ENCODE data around the gene CHAC2.
"Not testable (repeated sequence)": the region's sequence is repeated elsewhere in the genome, so short reads cannot be mapped to it uniquely, and the experiment has no call there.

The CHAC2 gene

GRCh38 chr2:53750041-53750768 is 17.4 kb upstream of the CHAC2 start:
- H3K79me2 ChIP-seq (ENCODE audit: control insufficient read depth, insufficient read depth, low read length, unreplicated experiment) = no peaks in the 10 kb centered on the region
- H3K4me1 ChIP-seq (ENCODE audit: control insufficient read depth, insufficient read depth, low read length, unreplicated experiment) = peaks cover 17% of the 10 kb centered on the region
- H3K27me3 ChIP-seq (ENCODE audit: insufficient read depth, low read length) = no peaks in the 10 kb centered on the region
- no peak overlapping the region for H3K4me3 ChIP-seq (ENCODE audit: low read depth, low read length)
- peaks cover 10% of the 10 kb centered on the region for H3K36me3 ChIP-seq (ENCODE audit: insufficient read depth, low read length)
- no peak overlapping the region for H2AFZ ChIP-seq (ENCODE audit: low read length, unreplicated experiment)
- no peak overlapping the region for H3K27ac ChIP-seq (ENCODE audit: low read depth, low read length)

GRCh38 chr2:53751728-53752127 is 15.9 kb upstream of the CHAC2 start:
- H3K27me3 ChIP-seq (ENCODE audit: insufficient read depth, low read length) = no peaks in the 10 kb centered on the region
- peaks cover 16% of the 10 kb centered on the region for H3K36me3 ChIP-seq (ENCODE audit: insufficient read depth, low read length)
- H2AFZ ChIP-seq (ENCODE audit: low read length, unreplicated experiment) = no peak overlapping the region
- peak overlapping the region; percentile 18 for H3K27ac ChIP-seq (ENCODE audit: low read depth, low read length)
- no peak overlapping the region for H3K4me3 ChIP-seq (ENCODE audit: low read depth, low read length)
- H3K79me2 ChIP-seq (ENCODE audit: control insufficient read depth, insufficient read depth, low read length, unreplicated experiment) = no peaks in the 10 kb centered on the region
- H3K4me1 ChIP-seq (ENCODE audit: control insufficient read depth, insufficient read depth, low read length, unreplicated experiment) = peaks cover 23% of the 10 kb centered on the region

GRCh38 chr2:53752385-53752784 is 15.2 kb upstream of the CHAC2 start:
- peaks cover 17% of the 10 kb centered on the region for H3K36me3 ChIP-seq (ENCODE audit: insufficient read depth, low read length)
- H3K27ac ChIP-seq (ENCODE audit: low read depth, low read length) = no peak overlapping the region
- peaks cover 23% of the 10 kb centered on the region for H3K4me1 ChIP-seq (ENCODE audit: control insufficient read depth, insufficient read depth, low read length, unreplicated experiment)
- H3K27me3 ChIP-seq (ENCODE audit: insufficient read depth, low read length) = no peaks in the 10 kb centered on the region
- no peaks in the 10 kb centered on the region for H3K79me2 ChIP-seq (ENCODE audit: control insufficient read depth, insufficient read depth, low read length, unreplicated experiment)
- no peak overlapping the region for H3K4me3 ChIP-seq (ENCODE audit: low read depth, low read length)
- H2AFZ ChIP-seq (ENCODE audit: low read length, unreplicated experiment) = no peak overlapping the region

- no peaks in the 10 kb centered on the region for H3K27me3 ChIP-seq (ENCODE audit: insufficient read depth, low read length)
- H2AFZ ChIP-seq (ENCODE audit: low read length, unreplicated experiment) = no peak overlapping the region
- H3K79me2 ChIP-seq (ENCODE audit: control insufficient read depth, insufficient read depth, low read length, unreplicated experiment) = no peaks in the 10 kb centered on the region
- no peak overlapping the region for H3K27ac ChIP-seq (ENCODE audit: low read depth, low read length)
- peaks cover 17% of the 10 kb centered on the region for H3K36me3 ChIP-seq (ENCODE audit: insufficient read depth, low read length)
- H3K4me1 ChIP-seq (ENCODE audit: control insufficient read depth, insufficient read depth, low read length, unreplicated experiment) = peaks cover 23% of the 10 kb centered on the region
- no peak overlapping the region for H3K4me3 ChIP-seq (ENCODE audit: low read depth, low read length)
Observed at GRCh38 chr2:53753041-53753440, 14.6 kb upstream of the CHAC2 start.

- H3K27ac ChIP-seq (ENCODE audit: low read depth, low read length) = peak overlapping the region; percentile 17; the same call in 1 of the 2 replicates
- H3K4me3 ChIP-seq (ENCODE audit: low read depth, low read length) = no peak overlapping the region
- H3K36me3 ChIP-seq (ENCODE audit: insufficient read depth, low read length) = 0 out of 2 replicates have a peak, but pooled peaks cover 8% of the 10 kb centered on the region
Observed at GRCh38 chr2:53755121-53755520, 12.5 kb upstream of the CHAC2 start.

GRCh38 chr2:53756644-53757043 is 11.0 kb upstream of the CHAC2 start:
- Histone ChIP-seq H2AFZ (ENCODE audit: low read length, unreplicated experiment) (no peak overlapping the region), H3K79me2 (ENCODE audit: control insufficient read depth, insufficient read depth, low read length, unreplicated experiment) (no peaks in the 10 kb centered on the region), H3K4me1 (ENCODE audit: control insufficient read depth, insufficient read depth, low read length, unreplicated experiment) (peaks cover 18% of the 10 kb centered on the region), H3K36me3 (ENCODE audit: insufficient read depth, low read length) (0 out of 2 replicates have a peak, but pooled peaks cover 10% of the 10 kb centered on the region), H3K27ac (ENCODE audit: low read depth, low read length) (no peak overlapping the region), H3K27me3 (ENCODE audit: insufficient read depth, low read length) (no peaks in the 10 kb centered on the region), H3K4me3 (ENCODE audit: low read depth, low read length) (no peak overlapping the region)

More at GRCh38 chr2:53755121-53755520, 12.5 kb upstream of the CHAC2 start:
- H3K79me2 ChIP-seq (ENCODE audit: control insufficient read depth, insufficient read depth, low read length, unreplicated experiment) = no peaks in the 10 kb centered on the region
- no peaks in the 10 kb centered on the region for H3K27me3 ChIP-seq (ENCODE audit: insufficient read depth, low read length)
- peaks cover 23% of the 10 kb centered on the region for H3K4me1 ChIP-seq (ENCODE audit: control insufficient read depth, insufficient read depth, low read length, unreplicated experiment)
- H2AFZ ChIP-seq (ENCODE audit: low read length, unreplicated experiment) = no peak overlapping the region

- H3K27me3 ChIP-seq (ENCODE audit: insufficient read depth, low read length); H3K4me3 ChIP-seq (ENCODE audit: low read depth, low read length); H3K27ac ChIP-seq (ENCODE audit: low read depth, low read length); H3K79me2 ChIP-seq (ENCODE audit: control insufficient read depth, insufficient read depth, low read length, unreplicated experiment); H2AFZ ChIP-seq (ENCODE audit: low read length, unreplicated experiment): not testable (repeated sequence)
- Histone ChIP-seq H3K36me3 (ENCODE audit: insufficient read depth, low read length) (peaks cover 15% of the 10 kb centered on the region; the same call in 1 of the 2 replicates), H3K4me1 (ENCODE audit: control insufficient read depth, insufficient read depth, low read length, unreplicated experiment) (peaks cover 13% of the 10 kb centered on the region)
Observed at GRCh38 chr2:53757206-53757605, 10.4 kb upstream of the CHAC2 start.

- Histone ChIP-seq H3K27ac (ENCODE audit: low read depth, low read length) (no peak overlapping the region), H2AFZ (ENCODE audit: low read length, unreplicated experiment) (no peak overlapping the region), H3K4me1 (ENCODE audit: control insufficient read depth, insufficient read depth, low read length, unreplicated experiment) (peaks cover 13% of the 10 kb centered on the region), H3K36me3 (ENCODE audit: insufficient read depth, low read length) (peaks cover 13% of the 10 kb centered on the region; the same call in 1 of the 2 replicates), H3K27me3 (ENCODE audit: insufficient read depth, low read length) (no peaks in the 10 kb centered on the region), H3K79me2 (ENCODE audit: control insufficient read depth, insufficient read depth, low read length, unreplicated experiment) (peaks cover 34% of the 10 kb centered on the region), H3K4me3 (ENCODE audit: low read depth, low read length) (no peak overlapping the region)
Observed at GRCh38 chr2:53765767-53766166, 1.8 kb upstream of the CHAC2 start.

GRCh38 chr2:53768242-53768542 is 588 bp downstream of the CHAC2 start:
- no peaks in the 10 kb centered on the region for H3K27me3 ChIP-seq (ENCODE audit: insufficient read depth, low read length)
- peak overlapping the region; percentile 68 for H3K27ac ChIP-seq (ENCODE audit: low read depth, low read length)
- peaks cover 1% of the 10 kb centered on the region; the same call in 1 of the 2 replicates for H3K36me3 ChIP-seq (ENCODE audit: insufficient read depth, low read length)
- H3K4me1 ChIP-seq (ENCODE audit: control insufficient read depth, insufficient read depth, low read length, unreplicated experiment) = peaks cover 13% of the 10 kb centered on the region
- H2AFZ ChIP-seq (ENCODE audit: low read length, unreplicated experiment) = peak overlapping the region; percentile 99
- H3K79me2 ChIP-seq (ENCODE audit: control insufficient read depth, insufficient read depth, low read length, unreplicated experiment) = peaks cover 36% of the 10 kb centered on the region
- H3K4me3 ChIP-seq (ENCODE audit: low read depth, low read length) = peak overlapping the region; percentile 93

- peak overlapping the region; percentile 93; the same call in 1 of the 2 replicates for H3K4me3 ChIP-seq (ENCODE audit: low read depth, low read length)
- peaks cover 43% of the 10 kb centered on the region for H3K79me2 ChIP-seq (ENCODE audit: control insufficient read depth, insufficient read depth, low read length, unreplicated experiment)
- no peak overlapping the region for H3K27ac ChIP-seq (ENCODE audit: low read depth, low read length)
Observed at GRCh38 chr2:53769318-53769945, 1.8 kb downstream of the CHAC2 start.

GRCh38 chr2:53770264-53770663 is 2.7 kb downstream of the CHAC2 start:
- peaks cover 13% of the 10 kb centered on the region for H3K4me1 ChIP-seq (ENCODE audit: control insufficient read depth, insufficient read depth, low read length, unreplicated experiment)
- no peak overlapping the region for H3K27ac ChIP-seq (ENCODE audit: low read depth, low read length)
- H3K27me3 ChIP-seq (ENCODE audit: insufficient read depth, low read length) = no peaks in the 10 kb centered on the region
- H3K4me3 ChIP-seq (ENCODE audit: low read depth, low read length) = no peak overlapping the region
- H2AFZ ChIP-seq (ENCODE audit: low read length, unreplicated experiment) = no peak overlapping the region
- H3K79me2 ChIP-seq (ENCODE audit: control insufficient read depth, insufficient read depth, low read length, unreplicated experiment) = peaks cover 48% of the 10 kb centered on the region
- peaks cover 3% of the 10 kb centered on the region; the same call in 1 of the 2 replicates for H3K36me3 ChIP-seq (ENCODE audit: insufficient read depth, low read length)

More at GRCh38 chr2:53769318-53769945, 1.8 kb downstream of the CHAC2 start:
- Histone ChIP-seq H3K36me3 (ENCODE audit: insufficient read depth, low read length) (peaks cover 3% of the 10 kb centered on the region; the same call in 1 of the 2 replicates), H2AFZ (ENCODE audit: low read length, unreplicated experiment) (no peak overlapping the region), H3K27me3 (ENCODE audit: insufficient read depth, low read length) (no peaks in the 10 kb centered on the region), H3K4me1 (ENCODE audit: control insufficient read depth, insufficient read depth, low read length, unreplicated experiment) (peaks cover 13% of the 10 kb centered on the region)

All from ACC112 (cell line).